Amniotic epithelial cell (primary cell): ENCODE results near the gene ZNF428.

Experiments used
- DNase-seq: peaks from one replicate; pipeline ENCODE4 v3.0.0-alpha.2; 2010; ENCODE audit warnings: low read depth

ZNF428 gene

DNA sequence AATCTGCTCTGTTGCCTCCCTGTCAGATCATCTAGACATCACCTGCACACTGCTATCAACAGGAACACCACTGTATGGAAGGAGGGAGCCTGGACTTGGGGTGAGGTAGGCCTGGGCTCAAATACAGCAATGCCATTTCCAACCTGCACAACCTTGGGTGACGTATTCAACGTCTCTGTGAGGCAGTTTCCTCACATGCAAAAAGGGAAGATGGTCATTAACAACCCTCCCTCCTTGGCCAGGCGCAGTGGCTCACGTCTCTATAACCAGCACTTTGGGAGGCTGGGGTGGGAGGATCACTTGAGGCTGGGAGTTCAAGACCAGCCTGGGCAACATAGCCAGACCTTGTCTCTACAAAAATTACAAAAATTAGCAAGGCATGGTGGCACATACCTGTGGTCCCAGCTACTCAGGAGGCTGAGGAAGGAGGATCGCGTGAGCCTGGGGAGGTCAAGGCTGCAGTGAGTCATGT lies 57.2 kb downstream of the ZNF428 start:
- no peak for DNase-seq

DNA sequence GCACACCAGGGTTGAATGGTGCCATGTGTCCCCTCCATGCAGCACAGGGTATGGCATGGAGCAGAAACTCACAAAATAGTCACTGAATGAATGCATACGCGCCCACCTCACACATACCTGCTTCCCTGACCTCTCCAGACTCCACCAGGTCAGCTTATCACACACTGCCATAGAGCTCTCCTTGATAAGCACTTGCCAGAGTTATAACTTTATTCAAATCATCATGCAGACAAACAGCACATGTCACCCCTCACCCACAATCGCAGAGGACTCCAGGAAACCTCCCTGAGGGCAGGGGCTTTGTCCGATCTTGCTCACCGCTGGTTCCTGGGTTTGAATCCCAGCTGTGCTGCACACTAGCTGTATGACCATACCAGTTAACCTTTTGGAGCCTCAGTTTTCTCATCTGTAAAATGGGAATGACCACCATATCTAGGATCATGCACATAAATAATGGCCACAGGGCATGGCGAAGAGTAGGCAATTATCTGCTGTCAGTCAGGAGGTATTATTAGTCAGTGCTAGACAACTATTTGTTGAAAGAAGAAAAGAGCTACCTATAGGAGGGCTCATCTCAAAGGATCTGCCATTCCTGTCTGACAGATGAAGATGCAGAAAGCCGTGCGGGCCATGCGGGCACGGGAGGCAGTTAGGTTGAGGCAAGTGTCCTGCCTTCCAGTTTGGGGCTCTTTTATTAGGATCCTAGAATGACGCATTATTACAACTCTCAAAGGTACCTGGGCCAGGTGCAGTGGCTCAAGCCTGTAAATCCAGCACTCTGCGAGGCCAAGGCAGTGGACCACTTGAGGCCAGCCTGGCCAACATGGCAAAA lies 58.1 kb downstream of the ZNF428 start:
- DNase-seq, result no peak

DNA sequence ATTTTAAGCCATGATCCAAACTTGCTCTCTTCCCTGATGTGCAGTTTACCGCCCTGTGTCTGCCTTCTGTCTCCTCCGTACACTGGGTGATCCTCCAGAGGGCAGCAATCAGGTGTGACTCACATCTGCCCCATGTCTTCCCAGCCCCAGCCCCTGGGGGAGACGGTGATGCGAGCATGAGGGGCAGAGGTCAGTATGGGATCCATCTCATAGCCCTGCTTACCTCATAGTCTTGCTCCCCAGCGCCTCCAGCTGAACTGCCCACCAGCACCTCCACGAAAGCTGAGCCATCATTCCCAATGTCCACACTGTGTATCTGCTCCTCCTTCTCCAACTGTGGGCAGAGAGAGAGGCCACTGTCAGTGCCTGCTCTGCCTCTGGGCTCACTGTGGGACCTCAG lies 58.7 kb downstream of the ZNF428 start:
- DNase-seq, result peak; percentile 32
